T-helper 22 cell (primary cell): ENCODE results near the gene UGT1A10.

Experiments used
- DNase-seq: peaks from one replicate; pipeline ENCODE4 v3.0.0-alpha.2; 2020; ENCODE audit warnings: low read depth

Gene UGT1A10

DNA sequence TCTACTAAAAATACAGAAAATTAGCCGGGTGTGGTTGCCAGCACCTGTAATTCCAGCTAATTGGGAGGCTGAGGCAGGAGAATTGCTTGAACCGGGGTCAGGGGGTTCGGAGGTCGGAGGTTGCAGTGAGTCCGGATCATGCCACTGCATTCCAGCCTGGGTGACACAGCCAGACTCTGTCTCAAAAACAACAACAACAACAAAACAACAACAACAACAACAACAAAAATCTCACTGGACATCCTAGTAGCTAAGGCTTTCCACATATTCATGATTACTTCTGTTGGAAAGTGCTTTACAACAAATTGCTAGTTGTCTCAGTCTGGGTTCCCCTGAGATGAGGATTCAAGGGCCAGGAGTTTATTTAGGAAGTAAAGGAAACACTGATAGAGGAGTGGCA is 137.6 kb downstream of the UGT1A10 start:
- no peak for DNase-seq

- DNase-seq: no peak
Observed at GRCh38 chr2:233775414-233775813, 139.2 kb downstream of the UGT1A10 start.

- DNase-seq: no peak
Observed at GRCh38 chr2:233778030-233778429, 141.8 kb downstream of the UGT1A10 start, which contains the start of gene MROH2A. MROH2A (plus strand) TSS chr2:233778330; CDS start chr2:233779359, 1,029 bp downstream.

GRCh38 chr2:233779722-233780121 is 143.5 kb downstream of the UGT1A10 start:
- DNase-seq: no peak

GRCh38 chr2:233780771-233781170 is 144.5 kb downstream of the UGT1A10 start:
- DNase-seq: no peak

DNA sequence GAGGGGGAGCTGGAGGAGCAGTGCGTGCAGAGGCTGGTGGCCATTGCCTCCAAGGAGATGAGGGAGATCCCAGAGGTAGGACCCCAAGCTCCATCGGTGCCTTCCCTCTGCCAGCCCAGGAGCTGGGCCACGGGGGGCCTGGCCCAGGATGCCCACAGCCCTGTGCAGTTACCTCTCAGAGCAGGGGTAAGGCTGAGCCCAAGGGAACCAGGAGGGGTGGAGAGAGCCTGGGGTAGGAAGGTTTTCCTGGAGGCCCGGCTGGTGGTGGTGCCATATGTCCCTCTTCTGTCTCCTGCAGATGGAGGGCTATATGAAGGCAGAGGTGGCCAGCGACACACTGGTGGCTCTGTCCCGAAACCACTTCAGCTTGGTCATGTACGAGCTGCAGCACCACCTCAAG is 153.3 kb downstream of the UGT1A10 start:
- no peak for DNase-seq

- DNase-seq: no peak
Observed at GRCh38 chr2:233791151-233791882, 155.1 kb downstream of the UGT1A10 start.

DNA sequence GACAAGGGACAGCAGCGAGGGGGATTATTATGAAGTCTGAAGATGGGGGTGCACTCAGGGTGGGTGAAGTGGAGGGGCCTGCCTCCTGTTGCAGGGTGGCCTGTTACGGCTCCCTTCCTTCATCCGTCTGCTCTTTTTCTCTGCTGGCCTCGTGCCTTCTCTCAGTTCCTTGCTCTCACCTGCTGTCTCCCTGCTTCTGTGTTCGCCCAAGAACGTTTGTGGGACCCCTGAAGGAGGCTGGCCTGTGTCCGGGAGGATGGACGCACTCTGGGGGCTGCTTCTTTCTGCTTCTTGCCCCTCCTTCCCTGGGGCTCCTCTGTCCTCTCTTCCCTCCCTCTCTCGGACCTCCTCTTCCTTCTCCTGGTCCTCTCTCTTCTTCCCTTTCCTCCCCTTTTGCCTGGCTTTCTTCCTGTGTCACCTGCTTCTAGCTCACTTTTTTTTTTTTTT is 155.7 kb downstream of the UGT1A10 start:
- no peak for DNase-seq

GRCh38 chr2:233792720-233793119 is 156.5 kb downstream of the UGT1A10 start:
- no peak for DNase-seq

- no peak for DNase-seq
Observed at GRCh38 chr2:233793465-233794127, 157.3 kb downstream of the UGT1A10 start.

- DNase-seq: no peak
Observed at GRCh38 chr2:233794128-233794658, 157.9 kb downstream of the UGT1A10 start.

DNA sequence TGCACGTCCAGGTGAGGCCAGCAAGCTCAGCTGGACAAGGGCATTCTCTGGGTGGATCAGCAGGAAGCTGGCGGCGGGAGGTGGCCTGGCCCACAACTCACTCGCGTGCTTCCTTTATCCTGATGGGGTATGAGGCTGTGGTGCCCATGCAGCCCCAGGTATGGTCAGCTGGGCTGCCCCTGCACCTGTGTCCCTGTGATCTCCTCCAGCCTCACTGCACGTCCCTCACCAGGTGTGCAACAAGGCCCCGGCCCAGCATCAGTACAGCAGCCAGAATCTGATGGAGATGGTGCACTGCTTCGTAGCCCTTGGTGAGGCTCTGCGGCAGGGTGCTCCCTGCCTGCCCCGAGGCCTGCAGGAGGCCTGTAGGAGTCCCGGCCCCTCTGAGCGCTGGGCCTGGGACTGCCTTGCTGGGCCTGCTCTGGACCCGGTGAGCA is 159.5 kb downstream of the UGT1A10 start:
- DNase-seq: no peak

DNA sequence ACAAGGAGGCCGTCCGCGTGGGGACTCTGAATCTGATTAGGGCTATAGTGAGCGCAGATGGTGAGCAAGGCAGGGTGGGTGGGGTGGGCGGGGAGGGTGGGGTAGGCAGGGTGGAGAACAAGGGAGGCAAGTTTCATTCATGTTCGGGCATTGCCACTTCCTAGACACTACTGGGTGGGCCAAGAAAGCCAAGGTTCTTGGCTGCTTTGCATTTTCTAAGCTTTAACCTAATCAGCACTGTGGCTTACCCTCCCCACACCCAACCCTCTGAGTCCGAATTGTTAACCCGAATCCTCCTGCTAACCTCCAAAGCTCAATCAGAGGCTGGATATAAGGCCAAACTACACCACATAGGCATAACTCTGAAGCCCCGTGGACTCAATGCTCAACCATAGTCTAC is 160.0 kb downstream of the UGT1A10 start:
- DNase-seq: no peak

DNA sequence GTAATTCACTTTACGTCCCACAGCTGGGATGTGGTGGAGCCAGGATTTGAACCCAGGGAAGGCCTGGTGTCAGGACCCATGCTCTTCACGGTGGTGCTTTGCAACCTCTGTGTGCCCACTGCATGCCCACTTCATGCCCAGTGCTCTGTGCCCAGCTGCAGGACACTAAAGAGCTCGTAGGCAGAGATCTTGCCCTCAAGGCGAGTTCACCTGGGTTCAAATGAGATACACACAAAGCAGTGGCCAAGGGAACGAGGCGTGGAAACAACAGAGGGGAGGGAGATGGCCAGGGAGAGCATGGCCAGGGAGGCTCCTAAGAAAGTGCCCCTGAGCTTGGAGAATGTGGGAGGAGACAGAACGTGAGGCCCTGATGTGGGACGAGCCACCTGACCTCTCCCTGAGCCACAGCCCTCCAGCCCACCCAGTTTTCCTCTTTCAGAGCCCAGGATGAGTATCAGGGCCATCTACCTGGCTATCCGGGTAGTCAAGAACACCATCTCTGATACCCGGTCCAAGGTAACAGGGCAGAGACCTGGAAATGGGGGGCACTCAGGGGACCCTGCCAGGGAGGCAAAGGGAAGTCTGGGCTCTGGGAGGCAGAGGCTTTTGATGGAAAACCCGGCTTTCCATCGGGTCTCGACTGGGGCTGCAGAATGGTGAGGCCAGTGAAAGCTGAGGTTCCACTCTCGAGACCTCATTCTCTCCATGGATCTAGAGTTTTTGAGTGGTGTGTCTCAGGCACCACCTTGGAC is 162.3 kb downstream of the UGT1A10 start:
- no peak for DNase-seq

GRCh38 chr2:233799087-233799665 is 162.9 kb downstream of the UGT1A10 start:
- DNase-seq: no peak

GRCh38 chr2:233799716-233800115 is 163.5 kb downstream of the UGT1A10 start:
- DNase-seq: no peak

DNA sequence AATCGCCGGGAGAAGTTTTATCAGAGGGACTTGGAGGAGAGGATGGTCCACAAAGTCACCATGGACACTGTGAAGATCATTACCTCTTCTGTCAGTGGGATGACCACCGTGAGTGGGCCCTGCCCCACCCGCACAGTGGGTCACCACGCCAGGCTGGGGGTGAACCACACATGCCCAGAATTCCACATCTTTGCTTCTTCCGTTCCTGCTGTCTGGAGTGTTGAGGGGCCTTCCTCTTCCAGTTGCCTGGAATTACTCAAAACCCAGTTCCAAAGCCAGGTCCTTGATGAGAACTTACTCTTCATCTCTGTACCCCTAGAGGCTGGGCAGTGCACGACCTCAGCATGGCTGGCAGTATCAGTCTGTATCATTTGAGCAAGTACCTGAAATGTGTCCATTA is 164.0 kb downstream of the UGT1A10 start:
- DNase-seq: no peak

- no peak for DNase-seq
Observed at GRCh38 chr2:233801357-233802131, 165.3 kb downstream of the UGT1A10 start.

- DNase-seq: no peak
Observed at GRCh38 chr2:233802132-233802815, 166.0 kb downstream of the UGT1A10 start.

- DNase-seq: no peak
Observed at GRCh38 chr2:233803292-233803911, 167.2 kb downstream of the UGT1A10 start.
